NCI-H1930 (cell line): ENCODE data around the gene GALNT2.
A peak's percentile ranks its signal among the peaks of the same experiment; 100 is the strongest.

ENCODE experiments used
- DNase-seq, 2 experiments: peaks; one replicate each; lab custom pipeline; 2025; lab: John Stamatoyannopoulos, UW

The GALNT2 gene

GRCh38 chr1:230066466-230067404 is at the start of gene GALNT2:
Gene GALNT2 (plus strand): TSS chr1:230067238. CDS start chr1:230067281, 43 bp downstream.
- peak; percentile 79 to 92 for DNase-seq

GRCh38 chr1:230020451-230020850 is 46.6 kb upstream of the GALNT2 start:
- DNase-seq = no peak

- no peak for DNase-seq
These were observed 44.2 kb upstream of the GALNT2 start for GRCh38 chr1:230022666-230023380.

GRCh38 chr1:230025686-230026085 is 41.4 kb upstream of the GALNT2 start:
- DNase-seq = no peak

- no peak for DNase-seq
These were observed 40.9 kb upstream of the GALNT2 start for GRCh38 chr1:230026139-230026538.

- no peak for DNase-seq
These were observed 40.5 kb upstream of the GALNT2 start for GRCh38 chr1:230026572-230026971.

GRCh38 chr1:230028602-230029223 is 38.3 kb upstream of the GALNT2 start:
- no peak for DNase-seq

GRCh38 chr1:230029244-230029941 is 37.6 kb upstream of the GALNT2 start:
- no peak for DNase-seq

GRCh38 chr1:230030122-230030821 is 36.8 kb upstream of the GALNT2 start:
- no peak for DNase-seq

- DNase-seq = no peak
These were observed 35.9 kb upstream of the GALNT2 start for GRCh38 chr1:230031131-230031530.

- no peak for DNase-seq
These were observed 34.3 kb upstream of the GALNT2 start for GRCh38 chr1:230032516-230033281.

- DNase-seq = no peak
These were observed 29.8 kb upstream of the GALNT2 start for GRCh38 chr1:230037261-230037660.

GRCh38 chr1:230040440-230040839 is 26.6 kb upstream of the GALNT2 start:
- DNase-seq = no peak

GRCh38 chr1:230043081-230043480 is 24.0 kb upstream of the GALNT2 start:
- no peak for DNase-seq

- no peak for DNase-seq
These were observed 22.3 kb upstream of the GALNT2 start for GRCh38 chr1:230044729-230045128.

GRCh38 chr1:230047114-230047865 is 19.7 kb upstream of the GALNT2 start:
- no peak for DNase-seq

GRCh38 chr1:230048322-230048721 is 18.7 kb upstream of the GALNT2 start:
- DNase-seq = no peak

GRCh38 chr1:230048922-230049321 is 18.1 kb upstream of the GALNT2 start:
- no peak for DNase-seq

GRCh38 chr1:230049731-230050130 is 17.3 kb upstream of the GALNT2 start:
- no peak for DNase-seq
